Measurements from ENCODE around the gene PIK3R4.

Gene PIK3R4

GRCh38 chr3:130640027-130640426, 106.6 kb downstream of the PIK3R4 start:
- DNase-seq (ENCODE audit: low spot score), result no peak

GRCh38 chr3:130636480-130637234, 110.0 kb downstream of the PIK3R4 start:
- no peak for DNase-seq (ENCODE audit: low spot score)

GRCh38 chr3:130635978-130636377, 110.7 kb downstream of the PIK3R4 start:
- no peak for DNase-seq (ENCODE audit: low spot score)

GRCh38 chr3:130635285-130635684, 111.3 kb downstream of the PIK3R4 start:
- DNase-seq (ENCODE audit: low spot score), result no peak

Measured in CD4-positive, alpha-beta T cell treated with Interleukin-15 for 4 hours (primary cell).